GM18498 (cell line): ENCODE results near the gene B4GALT2.

ENCODE experiments used
- ATAC-seq: cut with Tn5 transposase; IDR thresholded peaks from one replicate; pipeline ENCODE4 v1.9.1; 2021; ENCODE audit warnings: mild to moderate bottlenecking, moderate library complexity; ENCODE audit not compliant: unreplicated experiment

Gene B4GALT2

DNA sequence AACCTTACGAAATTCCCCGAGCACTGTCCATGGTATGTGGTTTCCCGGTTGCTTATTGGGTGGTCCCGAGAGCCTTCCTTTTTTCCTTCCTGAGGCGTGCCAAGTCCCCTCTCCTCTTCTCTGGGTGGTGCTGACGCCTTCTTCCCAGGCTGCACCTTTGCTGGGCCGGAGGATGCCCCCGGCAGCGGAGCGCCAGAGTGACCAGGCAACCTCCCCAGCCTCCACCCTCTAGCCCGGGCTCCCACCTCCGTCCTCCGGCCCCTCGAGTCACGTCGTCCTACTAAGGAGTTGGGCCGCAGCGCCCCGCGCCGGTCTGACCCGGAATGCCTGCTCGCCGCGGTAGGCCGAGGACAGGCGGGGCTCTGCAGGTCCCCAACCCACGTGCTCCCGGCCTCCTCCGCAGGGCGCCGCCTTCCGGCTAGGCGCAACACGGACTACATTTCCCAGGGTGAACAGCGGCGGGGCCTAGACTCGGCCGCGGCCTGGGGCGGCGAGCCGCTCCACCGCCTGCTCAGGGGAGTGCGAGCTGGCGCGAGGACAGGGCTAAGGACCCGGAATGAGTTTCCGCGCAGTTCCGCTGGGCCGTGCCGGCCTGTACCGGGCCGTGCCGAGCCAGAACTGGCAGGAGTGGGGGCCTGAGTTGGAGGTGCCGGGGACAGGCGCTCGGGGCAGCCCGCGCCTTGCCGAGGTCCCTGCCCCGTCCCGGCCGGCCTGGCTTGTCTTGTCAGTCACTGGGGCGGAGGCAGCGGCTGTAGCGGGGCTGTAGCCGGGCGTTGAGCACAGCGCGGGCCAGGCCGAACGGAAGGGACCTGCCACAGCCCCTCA, 32.6 kb upstream of the B4GALT2 start, which contains the start of gene IPO13:
IPO13 (plus strand) TSS at position 715 of the 825 bp plus-strand sequence. CDS start 651 bp downstream, outside the sequence.
- ATAC-seq = peak; percentile 94

- no peak for ATAC-seq
Measured at GRCh38 chr1:43947061-43947873, 31.7 kb upstream of the B4GALT2 start.

DNA sequence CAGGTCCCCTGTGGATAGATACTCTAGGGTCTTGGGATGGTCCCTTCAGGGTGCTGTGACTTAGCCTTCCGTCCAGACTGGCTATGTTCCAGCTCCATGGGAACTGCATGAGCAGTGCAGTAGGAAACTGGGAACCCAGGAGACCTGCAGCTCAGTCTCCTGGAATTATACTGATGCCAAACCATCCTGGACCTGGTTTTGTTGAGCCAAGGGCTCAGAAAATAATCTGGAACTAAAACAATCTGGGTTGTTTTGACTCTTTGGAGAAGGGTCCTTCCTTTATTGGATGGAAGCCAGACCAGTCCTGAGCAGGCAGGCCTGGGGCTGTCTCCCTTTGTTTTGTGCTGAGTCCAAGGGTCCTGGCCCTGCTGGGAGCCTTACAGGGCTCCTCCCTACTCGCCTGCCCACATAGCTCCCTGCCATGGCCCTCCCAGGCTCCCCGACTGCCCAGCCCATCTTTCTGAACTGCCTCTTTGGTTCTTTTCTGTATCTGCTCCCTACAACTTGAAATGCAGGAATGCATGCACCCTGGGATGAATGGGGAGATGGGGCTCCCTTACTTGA, 31.1 kb upstream of the B4GALT2 start:
- ATAC-seq = no peak

DNA sequence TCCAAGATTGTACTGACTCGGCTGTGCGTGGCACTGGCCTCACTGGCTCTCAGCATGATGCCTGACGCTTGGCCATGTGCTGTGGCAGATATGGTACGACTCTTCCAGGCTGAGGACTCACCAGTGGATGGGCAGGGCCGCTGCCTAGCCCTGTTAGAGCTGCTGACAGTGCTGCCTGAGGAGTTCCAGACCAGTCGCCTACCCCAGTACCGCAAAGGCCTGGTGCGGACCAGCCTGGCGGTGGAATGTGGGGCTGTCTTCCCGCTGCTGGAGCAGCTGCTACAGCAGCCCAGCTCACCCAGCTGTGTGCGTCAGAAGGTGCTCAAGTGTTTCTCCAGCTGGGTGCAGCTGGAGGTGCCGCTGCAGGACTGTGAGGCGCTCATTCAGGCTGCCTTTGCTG, 29.3 kb upstream of the B4GALT2 start:
- no peak for ATAC-seq

GRCh38 chr1:43951021-43951985, 27.7 kb upstream of the B4GALT2 start:
- no peak for ATAC-seq

- ATAC-seq = no peak
Measured at GRCh38 chr1:43952731-43953346, 26.2 kb upstream of the B4GALT2 start.

DNA sequence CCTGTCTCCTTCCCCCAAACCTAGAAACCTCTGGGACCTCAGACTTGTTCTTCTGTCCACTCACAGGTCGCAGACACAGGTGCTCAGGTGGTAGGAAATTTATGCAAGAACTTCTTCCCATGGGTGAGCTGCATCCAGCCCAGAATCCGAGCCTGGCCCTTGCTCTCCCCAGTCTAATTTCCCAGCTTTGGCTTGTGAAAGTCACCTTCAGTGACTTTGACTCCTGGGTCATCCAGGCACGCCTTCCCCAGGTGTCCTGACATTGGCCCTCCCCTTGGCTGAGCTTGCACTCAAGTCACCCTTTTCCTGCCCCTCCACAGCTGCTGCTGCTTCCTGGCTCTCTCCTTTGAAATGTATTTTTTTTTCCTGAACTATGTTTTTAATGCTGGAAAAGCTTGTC, 25.6 kb upstream of the B4GALT2 start:
- no peak for ATAC-seq

DNA sequence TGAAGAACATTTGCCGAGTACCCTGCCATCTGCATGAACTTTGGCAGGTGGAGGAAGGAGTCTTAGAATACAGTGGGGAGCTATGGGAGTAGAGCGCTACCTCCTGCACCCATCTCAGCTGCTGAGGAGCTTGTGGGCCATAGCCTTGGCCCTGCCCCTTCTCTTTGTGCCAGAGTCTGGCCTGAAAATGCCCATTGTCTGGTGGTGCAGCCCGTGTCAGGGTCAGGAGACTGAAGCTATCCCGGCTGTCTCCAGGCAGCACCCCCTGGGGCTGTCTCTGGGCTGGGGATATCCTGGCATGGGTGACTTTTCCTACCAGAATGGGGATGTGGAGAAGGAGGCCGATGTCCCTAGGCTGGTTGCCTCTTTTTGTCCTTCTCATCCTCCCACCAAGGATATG, 25.0 kb upstream of the B4GALT2 start:
- no peak for ATAC-seq

DNA sequence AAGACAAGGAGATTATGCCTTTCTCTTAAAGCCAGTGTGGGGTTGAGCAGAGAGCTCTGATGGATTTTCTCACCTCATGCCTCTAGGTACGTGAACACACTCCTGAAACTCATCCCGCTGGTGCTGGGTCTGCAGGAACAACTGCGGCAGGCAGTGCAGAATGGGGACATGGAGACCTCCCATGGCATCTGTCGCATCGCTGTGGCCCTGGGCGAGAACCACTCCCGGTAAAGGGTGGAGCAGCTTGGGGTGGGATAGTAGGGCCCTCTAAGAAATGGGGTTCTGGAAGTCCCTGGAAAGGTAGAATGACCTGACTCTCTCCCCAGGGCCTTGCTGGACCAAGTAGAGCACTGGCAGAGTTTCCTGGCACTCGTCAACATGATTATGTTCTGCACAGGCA, 22.8 kb upstream of the B4GALT2 start:
- no peak for ATAC-seq

- no peak for ATAC-seq
Measured at GRCh38 chr1:43957407-43958040, 21.5 kb upstream of the B4GALT2 start.

DNA sequence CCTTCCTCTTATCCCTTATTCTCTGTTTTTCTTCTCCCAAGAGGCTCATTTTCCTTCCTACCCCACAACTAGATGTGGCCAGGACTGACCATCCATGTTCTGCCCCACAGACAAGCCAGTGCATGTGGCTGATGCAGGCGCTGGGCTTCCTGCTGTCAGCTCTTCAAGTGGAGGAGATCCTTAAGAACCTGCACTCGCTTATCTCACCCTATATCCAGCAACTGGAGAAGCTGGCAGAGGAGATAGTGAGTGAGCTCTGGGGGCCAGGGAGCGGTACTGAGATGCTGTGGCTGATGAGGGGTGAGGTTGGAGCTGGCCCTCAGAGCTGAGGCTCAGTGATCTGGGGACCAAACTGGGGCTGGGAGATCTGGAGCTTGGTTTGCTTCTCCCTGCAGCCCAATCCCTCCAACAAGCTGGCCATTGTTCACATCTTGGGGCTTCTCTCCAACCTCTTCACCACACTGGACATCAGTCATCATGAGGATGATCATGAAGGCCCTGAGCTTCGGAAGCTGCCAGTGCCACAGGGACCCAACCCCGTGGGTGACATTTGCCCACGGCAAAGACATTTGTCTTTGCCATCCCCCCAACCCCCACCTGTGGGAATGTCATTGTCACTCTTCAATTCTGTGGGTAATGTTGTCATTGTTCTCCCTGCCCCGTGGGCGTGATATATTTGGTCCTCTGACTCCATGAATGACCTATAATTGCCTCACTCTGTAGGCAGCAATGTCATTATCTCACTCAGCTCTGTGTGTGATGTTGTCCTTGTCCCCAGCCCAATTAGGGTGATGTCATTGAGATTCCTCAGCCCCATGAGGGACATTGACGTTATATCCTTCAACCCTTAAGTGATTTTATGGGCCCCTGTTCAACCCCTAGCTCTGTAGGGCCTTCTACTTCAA, 20.4 kb upstream of the B4GALT2 start:
- ATAC-seq = no peak

GRCh38 chr1:43960798-43961197, 18.2 kb upstream of the B4GALT2 start:
- ATAC-seq = no peak

GRCh38 chr1:43961692-43962091, 17.3 kb upstream of the B4GALT2 start:
- ATAC-seq = no peak

- ATAC-seq = no peak
Measured at GRCh38 chr1:43962324-43962723, 16.7 kb upstream of the B4GALT2 start.

GRCh38 chr1:43963006-43963405, 16.0 kb upstream of the B4GALT2 start:
- no peak for ATAC-seq

GRCh38 chr1:43963890-43964289, 15.1 kb upstream of the B4GALT2 start:
- no peak for ATAC-seq

GRCh38 chr1:43965316-43965715, 13.7 kb upstream of the B4GALT2 start:
- no peak for ATAC-seq

GRCh38 chr1:43968348-43968948, 10.6 kb upstream of the B4GALT2 start:
- ATAC-seq = no peak
